Transverse colon (tissue), 4 donors: ENCODE data around the gene DENND6B. TPM values are rescaled to one million over a fixed set of nuclear protein-coding genes. Genes with fewer than 3 reads are reported as not detected.

Experiments
- DNase-seq: peaks from one replicate; pipeline ENCODE4 v3.0.0-alpha.2; 2019
- H3K27ac ChIP-seq, 4 donors: fragments of 200-600 bp; sonication (generic); 2 replicates each; pipeline ENCODE4 v1.5.1; 2016 to 2018; ENCODE audit warnings: inconsistent platforms in 4 of 4
- H3K27me3 ChIP-seq: fragments of 200-600 bp; sonication (generic); 2 replicates; pipeline ENCODE4 v1.5.1; 2017; ENCODE audit warnings: inconsistent platforms
- H3K36me3 ChIP-seq, 4 donors: fragments of 200-600 bp; sonication (generic); 2 replicates each; pipeline ENCODE4 v1.5.1; 2017 to 2019; ENCODE audit warnings: inconsistent platforms in 4 of 4
- H3K4me1 ChIP-seq, 4 donors: fragments of 200-600 bp; sonication (generic); 2 replicates each; pipeline ENCODE4 v1.5.1; 2017 to 2020; ENCODE audit warnings: inconsistent platforms in 4 of 4
- H3K4me3 ChIP-seq, 4 donors: fragments of 200-600 bp; sonication (generic); 1 replicate in 1 of 4; 2 replicates in 3 of 4; pipeline versions ENCODE4 v1.5.1 to v1.6.1; 2017 to 2019; ENCODE audit warnings: inconsistent platforms in 4 of 4
- H3K9me3 ChIP-seq, 2 donors: fragments of 200-600 bp; sonication (generic); 2 replicates each; pipeline ENCODE4 v1.5.1; 2017 to 2019; ENCODE audit warnings: inconsistent platforms in 2 of 2
- EP300 ChIP-seq: sonication (generic); formaldehyde crosslinking; IDR thresholded peaks from one replicate; pipeline ENCODE4 v1.6.1; 2017; ENCODE audit warnings: antibody characterized with exemption, low read depth
- POLR2A ChIP-seq: fragments of 450-650 bp; IDR thresholded peaks from one replicate; pipeline ENCODE4 v1.6.1; 2016; ENCODE audit warnings: antibody characterized with exemption, mild to moderate bottlenecking, moderate library complexity
- POLR2AphosphoS5 ChIP-seq, 3 donors: sonication (generic); formaldehyde crosslinking; IDR thresholded peaks; one replicate each; pipeline ENCODE4 v1.6.1; 2016; ENCODE audit warnings: antibody characterized with exemption in 3 of 3
- WGBS, 2 donors: methylation state at CpG; one replicate each; pipeline ENCODE4 v1.1.5; 2018; ENCODE audit warnings: low coverage in 1 of 2; 5-methylcytosine and 5-hydroxymethylcytosine counted together
- in situ Hi-C, 4 donors: fragments of 200-750 bp; cut with MboI; loops; one replicate each; pipeline versions ENCODE4 v1.15.0 to v1.15.1; 2017; ENCODE audit warnings: low sequenced_read_pairs in 3 of 4, low pct_ligation_motif_present in 1 of 4, low pct_unique_long_range_greater_than_20kb in 1 of 4
- intact Hi-C: fragments of 100-400 bp; cut with DNase I; formaldehyde crosslinking; loops from one replicate; pipeline ENCODE4 v1.15.1; 2023; ENCODE audit warnings: low total_unique reads
- total RNA-seq, 4 donors: library from RNA; depleted of rRNA; stranded (reverse); fragments of >200 nt; gene quantifications; one replicate each; pipeline ENCODE4 v1.1.0, GENCODE V29; 2016
- TF ChIP-seq, protein P1 (sequence below), 5 experiments: fragments of 200-600 bp in 3 of 5; fragments of 450-650 bp in 2 of 5; sonication (generic) in 3 of 5; IDR thresholded peaks; 1 replicate in 2 of 5; 2 replicates in 3 of 5; pipeline ENCODE4 v1.5.1; 2016 to 2017; ENCODE audit warnings: antibody characterized with exemption in 5 of 5, inconsistent platforms in 3 of 5, mild to moderate bottlenecking in 2 of 5, moderate library complexity in 1 of 5

The DENND6B gene
- total RNA-seq, 4 donors from 2014 or later: 3.2 to 22.7 (median 8.3) TPM

DNA sequence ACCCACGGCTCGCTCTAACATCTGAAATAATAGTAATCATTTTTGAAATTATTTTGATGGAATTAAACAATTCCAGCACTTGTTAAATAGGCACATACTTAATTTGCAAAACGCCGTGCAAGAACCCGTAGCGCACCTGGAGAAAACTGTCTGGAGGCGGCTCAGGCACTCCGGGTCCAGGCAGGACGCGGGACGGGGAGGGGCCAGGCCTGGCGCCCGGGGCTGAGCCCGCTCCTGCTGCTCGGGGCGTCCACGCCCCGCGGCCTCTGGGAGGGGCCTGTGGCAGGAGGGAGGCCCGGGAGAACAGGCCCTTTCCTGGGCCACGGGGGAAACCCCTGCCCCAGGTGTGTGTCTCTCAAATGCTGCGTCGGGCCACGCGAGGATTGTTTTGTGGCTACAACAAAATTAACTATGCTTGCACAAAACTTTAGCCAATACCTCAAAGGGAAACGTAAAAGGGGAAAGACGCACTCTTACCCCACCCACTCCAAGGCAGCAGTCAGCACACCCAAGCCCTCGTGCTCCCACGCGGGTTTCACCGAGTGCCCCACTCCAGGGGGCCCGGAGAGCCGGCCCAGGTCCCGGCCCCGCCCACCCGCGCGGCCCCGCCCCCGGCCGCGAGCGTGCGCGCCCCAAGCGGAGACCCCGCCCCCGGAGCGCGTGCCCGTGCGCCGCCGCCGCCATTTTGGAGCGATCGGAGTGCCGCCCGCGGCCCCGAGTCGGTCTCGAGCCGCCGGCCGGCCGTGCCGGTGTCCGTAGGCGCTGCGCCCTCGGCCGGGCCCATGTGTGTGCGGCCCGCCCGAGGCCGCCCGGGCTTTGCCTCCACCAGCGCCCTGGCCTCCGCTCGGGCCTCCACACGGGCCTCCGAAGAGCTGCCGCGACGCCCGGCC, 16.1 kb upstream of the DENND6B start, which contains the start of gene PPP6R2:
Gene PPP6R2 (plus strand): TSS at position 677 of the 890 bp plus-strand sequence. CDS start 50,582 bp downstream, outside the sequence.
- Histone ChIP-seq H3K4me1 (peaks cover 4 to 26% (median 12%) of the 10 kb centered on the region in 4 donors), H3K4me3 (peak within 1 kb of the TSS; percentile 93 to 100 (median 95)), H3K27me3 (no peaks in the 10 kb centered on the region), H3K9me3 (no peaks in the 10 kb centered on the region), H3K27ac (peak within 1 kb of the TSS; percentile 85 to 90 (median 89)), H3K36me3 (no peaks in the 10 kb centered on the region)
- in situ Hi-C loops: no loop called here
- WGBS, 2 donors: 0% methylated on average over 41 of the region's 87 CpGs; no CpG with 5 or more reads in 1 of the 2 donors
- intact Hi-C loops: no loop called here
- TF ChIP-seq POLR2AphosphoS5 (IDR thresholded peaks at IDR 0.05): peak in 1 of 3 donors; percentile 44
- TF ChIP-seq POLR2A: no peak
- TF ChIP-seq, protein P1, sequence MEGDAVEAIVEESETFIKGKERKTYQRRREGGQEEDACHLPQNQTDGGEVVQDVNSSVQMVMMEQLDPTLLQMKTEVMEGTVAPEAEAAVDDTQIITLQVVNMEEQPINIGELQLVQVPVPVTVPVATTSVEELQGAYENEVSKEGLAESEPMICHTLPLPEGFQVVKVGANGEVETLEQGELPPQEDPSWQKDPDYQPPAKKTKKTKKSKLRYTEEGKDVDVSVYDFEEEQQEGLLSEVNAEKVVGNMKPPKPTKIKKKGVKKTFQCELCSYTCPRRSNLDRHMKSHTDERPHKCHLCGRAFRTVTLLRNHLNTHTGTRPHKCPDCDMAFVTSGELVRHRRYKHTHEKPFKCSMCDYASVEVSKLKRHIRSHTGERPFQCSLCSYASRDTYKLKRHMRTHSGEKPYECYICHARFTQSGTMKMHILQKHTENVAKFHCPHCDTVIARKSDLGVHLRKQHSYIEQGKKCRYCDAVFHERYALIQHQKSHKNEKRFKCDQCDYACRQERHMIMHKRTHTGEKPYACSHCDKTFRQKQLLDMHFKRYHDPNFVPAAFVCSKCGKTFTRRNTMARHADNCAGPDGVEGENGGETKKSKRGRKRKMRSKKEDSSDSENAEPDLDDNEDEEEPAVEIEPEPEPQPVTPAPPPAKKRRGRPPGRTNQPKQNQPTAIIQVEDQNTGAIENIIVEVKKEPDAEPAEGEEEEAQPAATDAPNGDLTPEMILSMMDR (IDR thresholded peaks at IDR 0.05): peak in 3 of 5 experiments; percentile 7 to 54 (median 42)
- TF ChIP-seq EP300: no peak
- DNase-seq: peak; percentile 88

DNA sequence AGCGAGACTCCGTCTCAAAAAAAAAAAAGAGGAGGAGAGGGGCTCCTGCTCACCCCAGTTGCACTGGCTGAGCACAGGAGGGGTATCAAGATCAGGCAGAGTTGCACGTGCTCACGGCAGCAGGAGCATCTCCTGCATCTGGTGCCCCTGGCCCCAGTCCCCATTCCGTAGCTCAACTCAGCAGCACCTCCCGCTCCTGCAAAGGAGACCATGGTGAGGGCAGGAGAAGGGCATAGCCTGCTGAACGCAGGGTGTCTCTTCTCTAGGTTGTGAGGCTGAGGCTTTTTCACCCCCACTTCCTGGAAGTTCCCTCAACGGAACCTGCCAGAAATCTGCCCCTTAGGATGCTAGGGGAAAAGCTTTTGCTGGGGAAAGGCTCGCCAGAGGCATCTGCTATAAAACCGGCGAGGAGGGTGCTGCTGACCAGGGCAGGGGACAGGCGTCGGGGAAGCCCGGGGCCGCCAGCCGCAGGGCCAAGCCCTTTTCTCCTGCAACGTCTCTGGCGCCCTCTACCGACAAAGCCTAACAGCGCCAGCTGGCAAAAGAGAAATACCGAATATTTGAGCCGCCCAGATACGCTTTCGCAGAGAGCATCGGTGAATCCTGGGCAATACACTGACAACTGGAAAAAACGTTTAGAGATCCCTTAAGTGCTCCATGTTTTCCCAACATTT, 15.3 kb upstream of the DENND6B start:
- intact Hi-C loops (no loop called here), in situ Hi-C loops (no loop called here)
- TF ChIP-seq POLR2A (no peak), POLR2AphosphoS5 (IDR thresholded peaks at IDR 0.05) (no peak), EP300 (no peak)
- TF ChIP-seq, protein P1 (IDR thresholded peaks at IDR 0.05): peak; percentile 96 to 99 (median 98)
- Histone ChIP-seq H3K27ac (peak overlapping the region; percentile 85 to 90 (median 89)), H3K27me3 (no peaks in the 10 kb centered on the region), H3K4me3 (peak overlapping the region; percentile 17 to 100 (median 95)), H3K36me3 (no peaks in the 10 kb centered on the region), H3K4me1 (peaks cover 4 to 22% (median 9%) of the 10 kb centered on the region in 4 donors), H3K9me3 (no peaks in the 10 kb centered on the region)
- peak; percentile 92 for DNase-seq
- WGBS, 2 donors: 11% methylated on average over 26 of the region's 26 CpGs; no CpG with 5 or more reads in 1 of the 2 donors

DNA sequence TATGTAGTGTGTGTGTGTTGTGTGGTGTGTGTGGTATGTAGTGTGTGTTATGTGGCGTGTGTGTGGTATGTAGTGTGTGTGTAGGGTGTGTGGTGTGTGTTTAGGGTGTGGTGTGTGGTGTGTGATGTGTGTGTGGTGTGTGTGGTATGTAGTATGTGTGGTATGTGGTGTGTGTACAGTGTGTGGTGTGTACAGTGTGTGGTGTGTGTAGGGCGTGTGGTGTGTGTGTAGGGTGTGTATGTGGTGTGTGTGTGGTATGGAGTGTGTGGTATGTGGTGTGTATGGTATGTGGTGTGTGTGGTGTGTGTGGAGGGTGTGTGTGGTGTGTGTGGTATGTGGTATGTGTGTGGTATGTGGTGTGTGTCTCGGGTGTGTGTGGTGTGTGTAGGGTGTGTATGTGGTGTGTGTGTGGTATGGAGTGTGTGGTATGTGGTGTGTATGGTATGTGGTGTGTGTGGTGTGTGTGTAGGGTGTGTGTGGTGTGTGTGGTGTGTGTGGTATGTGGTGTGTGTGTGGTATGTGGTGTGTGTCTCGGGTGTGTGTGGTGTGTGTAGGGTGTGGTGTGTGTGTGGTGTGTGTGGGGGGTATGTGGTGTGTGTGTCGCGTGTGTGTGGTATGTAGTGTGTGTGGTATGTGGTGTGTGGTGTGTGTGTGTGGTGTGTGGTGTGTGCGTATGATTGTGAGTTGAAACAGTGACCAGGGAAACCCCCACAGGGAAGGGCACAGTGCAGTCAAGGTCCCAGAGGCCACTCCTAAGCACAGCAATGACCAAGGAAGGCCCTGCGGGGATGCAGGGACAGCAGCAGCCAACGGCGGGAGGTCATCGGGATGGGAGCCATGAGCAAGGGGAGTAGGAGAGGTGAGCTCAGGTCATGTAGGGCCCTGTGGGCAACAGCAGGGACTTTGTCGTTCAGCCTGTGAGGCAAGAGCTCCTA, 13.4 kb upstream of the DENND6B start:
- intact Hi-C loops: no loop called here
- Histone ChIP-seq H3K4me1 (peaks cover 4 to 12% (median 7%) of the 10 kb centered on the region in 4 donors), H3K36me3 (no peaks in the 10 kb centered on the region), H3K27me3 (no peaks in the 10 kb centered on the region), H3K4me3 (no peak overlapping the region), H3K9me3 (no peaks in the 10 kb centered on the region), H3K27ac (no peak overlapping the region)
- WGBS, 2 donors: 72 to 82% methylated on average over 10 to 12 of the region's 12 CpGs
- no peak for DNase-seq
- TF ChIP-seq POLR2AphosphoS5 (IDR thresholded peaks at IDR 0.05) (no peak), POLR2A (no peak), EP300 (no peak)
- TF ChIP-seq, protein P1 (IDR thresholded peaks at IDR 0.05): no peak
- in situ Hi-C loops: loop anchor here in 1 of 4 donors (10.0 kb wide), 1 partner anchor 65 kb away; the partner anchor contains the start of gene MAPK11
